Measurements from ENCODE around the gene CXCL3.

DNA sequence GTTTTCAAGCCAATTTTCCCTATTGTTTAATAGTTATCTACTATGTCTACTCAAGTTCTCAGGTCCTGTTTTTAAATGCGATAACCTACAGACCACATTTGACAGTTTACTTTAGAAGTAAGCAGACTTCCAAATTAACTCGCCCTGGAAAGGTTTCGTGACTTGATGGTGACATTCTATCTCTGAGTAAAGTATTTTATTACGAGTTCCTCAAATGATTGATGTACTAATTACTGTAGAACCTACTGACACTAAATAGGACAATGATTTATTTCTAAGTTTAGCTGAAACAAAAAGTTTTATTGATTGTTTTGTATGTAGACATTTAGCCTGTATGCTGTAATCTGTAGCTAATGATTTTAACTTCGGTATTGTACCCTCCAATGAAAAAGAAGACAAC lies 48.6 kb downstream of the CXCL3 start:
- TF ChIP-seq, protein P1, sequence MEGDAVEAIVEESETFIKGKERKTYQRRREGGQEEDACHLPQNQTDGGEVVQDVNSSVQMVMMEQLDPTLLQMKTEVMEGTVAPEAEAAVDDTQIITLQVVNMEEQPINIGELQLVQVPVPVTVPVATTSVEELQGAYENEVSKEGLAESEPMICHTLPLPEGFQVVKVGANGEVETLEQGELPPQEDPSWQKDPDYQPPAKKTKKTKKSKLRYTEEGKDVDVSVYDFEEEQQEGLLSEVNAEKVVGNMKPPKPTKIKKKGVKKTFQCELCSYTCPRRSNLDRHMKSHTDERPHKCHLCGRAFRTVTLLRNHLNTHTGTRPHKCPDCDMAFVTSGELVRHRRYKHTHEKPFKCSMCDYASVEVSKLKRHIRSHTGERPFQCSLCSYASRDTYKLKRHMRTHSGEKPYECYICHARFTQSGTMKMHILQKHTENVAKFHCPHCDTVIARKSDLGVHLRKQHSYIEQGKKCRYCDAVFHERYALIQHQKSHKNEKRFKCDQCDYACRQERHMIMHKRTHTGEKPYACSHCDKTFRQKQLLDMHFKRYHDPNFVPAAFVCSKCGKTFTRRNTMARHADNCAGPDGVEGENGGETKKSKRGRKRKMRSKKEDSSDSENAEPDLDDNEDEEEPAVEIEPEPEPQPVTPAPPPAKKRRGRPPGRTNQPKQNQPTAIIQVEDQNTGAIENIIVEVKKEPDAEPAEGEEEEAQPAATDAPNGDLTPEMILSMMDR (IDR thresholded peaks at IDR 0.05; ENCODE audit: insufficient read depth, low read depth, low read length): no peak
- TF ChIP-seq EZH2 (IDR thresholded peaks at IDR 0.05; ENCODE audit: insufficient read depth, low read length): no peak

Data from astrocyte (in vitro differentiated cells and primary cell).